ENCODE data around the gene CACNA2D3.

The CACNA2D3 gene

GRCh38 chr3:54875596-54876268 lies 753.4 kb downstream of the CACNA2D3 start:
- no peak for TF ChIP-seq CTCF (conservative IDR thresholded peaks at IDR 0.05; ENCODE audit: low read length)
- no peak for DNase-seq (ENCODE audit: low read depth)
- H3K4me3 ChIP-seq (ENCODE audit: low read length) = no peak overlapping the region

DNA sequence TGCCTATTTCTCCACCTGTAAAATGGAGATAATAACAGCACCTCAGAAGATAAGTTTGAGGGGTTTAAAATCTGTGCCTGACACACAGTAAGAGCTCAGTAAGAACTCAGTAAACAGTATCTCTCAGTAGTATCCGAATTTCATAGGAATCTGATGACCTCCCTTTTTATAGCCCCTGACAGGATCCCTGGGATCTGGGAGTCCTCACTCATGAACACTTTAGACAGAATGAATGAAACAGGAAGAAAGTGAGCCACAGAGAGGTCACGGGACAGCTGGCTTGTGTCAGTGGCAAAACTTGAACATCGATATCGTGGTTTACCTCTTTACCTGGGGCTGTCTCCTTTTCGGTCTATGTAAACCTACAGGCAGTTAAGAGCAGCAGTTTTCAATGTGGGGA lies 754.3 kb downstream of the CACNA2D3 start:
- DNase-seq (ENCODE audit: low read depth) = no peak
- no peak for TF ChIP-seq CTCF (conservative IDR thresholded peaks at IDR 0.05; ENCODE audit: low read length)
- H3K4me3 ChIP-seq (ENCODE audit: low read length) = no peak overlapping the region

DNA sequence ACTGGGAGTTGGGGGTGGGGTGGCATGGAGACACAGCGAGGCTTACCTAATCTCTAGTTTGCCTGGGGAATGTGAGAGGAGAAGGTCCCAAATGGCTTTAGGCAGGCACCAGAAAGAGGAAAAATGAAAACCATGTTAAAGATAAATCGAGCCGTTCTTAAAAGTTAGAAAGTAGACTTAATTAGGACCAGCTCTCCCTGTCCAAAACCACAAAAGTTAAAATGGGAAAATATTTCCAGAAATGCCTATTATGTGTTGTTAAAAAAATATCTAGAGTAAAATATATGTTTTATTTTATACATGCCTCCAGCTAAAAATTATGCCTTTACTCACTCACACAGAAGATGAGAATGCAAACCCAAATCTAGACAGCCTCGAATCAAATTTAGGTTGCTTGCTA lies 755.4 kb downstream of the CACNA2D3 start:
- H3K4me3 ChIP-seq (ENCODE audit: low read length) = no peak overlapping the region
- no peak for TF ChIP-seq CTCF (conservative IDR thresholded peaks at IDR 0.05; ENCODE audit: low read length)
- peak; percentile 53 for DNase-seq (ENCODE audit: low read depth)

- no peak for TF ChIP-seq CTCF (conservative IDR thresholded peaks at IDR 0.05; ENCODE audit: low read length)
- no peak overlapping the region; the same call in 1 of the 2 replicates for H3K4me3 ChIP-seq (ENCODE audit: low read length)
- peak; percentile 50 for DNase-seq (ENCODE audit: low read depth)
Observed at GRCh38 chr3:54878145-54878544, 755.8 kb downstream of the CACNA2D3 start.

- 0 out of 2 replicates have a peak, but pooled peaks have one; percentile 1 for TF ChIP-seq CTCF (conservative IDR thresholded peaks at IDR 0.05; ENCODE audit: low read length)
- peak; percentile 96 for DNase-seq (ENCODE audit: low read depth)
- H3K4me3 ChIP-seq (ENCODE audit: low read length) = no peak overlapping the region
Observed at GRCh38 chr3:54882129-54882833, 759.9 kb downstream of the CACNA2D3 start.

GRCh38 chr3:54888162-54888561 lies 765.8 kb downstream of the CACNA2D3 start:
- no peak for DNase-seq (ENCODE audit: low read depth)

More at GRCh38 chr3:54888162-54888561, 765.8 kb downstream of the CACNA2D3 start:
- H3K4me3 ChIP-seq (ENCODE audit: low read length) = no peak overlapping the region
- TF ChIP-seq CTCF (conservative IDR thresholded peaks at IDR 0.05; ENCODE audit: low read length) = no peak
